Prostate gland (tissue), 2 donors: Measurements from ENCODE around the gene TMEM229B.

Experiments used
- CTCF ChIP-seq, 4 experiments: fragments of 200-600 bp in 2 of 4; fragments of 450-650 bp in 2 of 4; sonication (generic) in 2 of 4; IDR thresholded peaks; 1 replicate in 3 of 4; 2 replicates in 1 of 4; pipeline ENCODE4 v1.5.1; 2016 to 2019; ENCODE audit warnings: antibody characterized with exemption in 4 of 4, mild to moderate bottlenecking in 2 of 4, moderate library complexity in 2 of 4
- POLR2A ChIP-seq: fragments of 450-650 bp; IDR thresholded peaks from one replicate; pipeline ENCODE4 v1.6.1; 2016; ENCODE audit warnings: antibody characterized with exemption, mild to moderate bottlenecking

GRCh38 chr14:67526181-67526580 lies 37.7 kb upstream of the TMEM229B start:
- no peak for TF ChIP-seq POLR2A
- no peak for TF ChIP-seq CTCF (IDR thresholded peaks at IDR 0.05)
